ENCODE data around the gene SSBP4.
"Not testable (repeated sequence)": the region's sequence is repeated elsewhere in the genome, so short reads cannot be mapped to it uniquely, and the experiment has no call there.

The SSBP4 gene

DNA sequence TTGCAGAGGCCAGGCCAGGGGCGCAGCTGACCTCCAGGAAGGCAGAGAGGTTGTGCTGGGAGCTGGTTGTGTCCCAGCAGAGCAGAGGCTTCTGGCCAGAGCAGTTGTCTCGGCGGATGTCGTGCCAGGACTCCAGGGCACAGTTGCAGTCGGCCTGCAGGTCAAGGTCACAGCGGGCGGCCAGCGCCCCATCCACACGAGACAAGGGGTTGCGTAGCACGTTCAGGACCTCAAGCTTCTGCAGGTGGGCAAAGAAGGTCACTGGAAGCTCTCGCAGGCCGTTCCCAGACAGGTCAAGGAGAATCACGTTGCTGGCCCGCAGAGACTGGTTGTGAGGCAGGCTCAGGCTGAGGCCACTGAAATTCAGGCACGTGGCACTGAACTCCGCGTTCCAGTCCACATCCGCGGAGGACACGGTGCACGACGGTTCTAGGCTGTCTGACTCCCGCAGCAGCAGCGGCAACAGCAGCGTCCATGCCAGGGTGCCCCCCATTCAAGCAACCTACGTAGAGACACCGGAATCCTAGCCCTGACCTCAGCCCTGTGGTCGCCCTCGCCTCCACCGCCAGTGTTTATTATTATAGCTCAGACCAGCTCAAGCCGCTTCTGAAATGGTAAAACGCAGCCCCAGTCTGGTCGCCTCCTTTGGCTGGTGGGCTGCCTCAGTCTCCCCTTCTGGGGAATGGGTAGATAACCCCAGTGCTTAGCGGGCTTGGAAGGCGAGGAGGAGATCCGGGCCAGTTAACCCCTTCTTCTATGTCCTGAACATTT, 22.5 kb upstream of the SSBP4 start:
- DNase-seq = no peak

- DNase-seq = peak; percentile 4
Measured at GRCh38 chr19:18397242-18398202, 21.7 kb upstream of the SSBP4 start, which contains the start of gene LRRC25. LRRC25 (minus strand) TSS chr19:18397622; CDS start chr19:18396963, 659 bp downstream.

GRCh38 chr19:18399008-18399407, 20.2 kb upstream of the SSBP4 start:
- no peak for DNase-seq

- peak; percentile 24 for DNase-seq
Measured at GRCh38 chr19:18401580-18402112, 17.6 kb upstream of the SSBP4 start.

DNA sequence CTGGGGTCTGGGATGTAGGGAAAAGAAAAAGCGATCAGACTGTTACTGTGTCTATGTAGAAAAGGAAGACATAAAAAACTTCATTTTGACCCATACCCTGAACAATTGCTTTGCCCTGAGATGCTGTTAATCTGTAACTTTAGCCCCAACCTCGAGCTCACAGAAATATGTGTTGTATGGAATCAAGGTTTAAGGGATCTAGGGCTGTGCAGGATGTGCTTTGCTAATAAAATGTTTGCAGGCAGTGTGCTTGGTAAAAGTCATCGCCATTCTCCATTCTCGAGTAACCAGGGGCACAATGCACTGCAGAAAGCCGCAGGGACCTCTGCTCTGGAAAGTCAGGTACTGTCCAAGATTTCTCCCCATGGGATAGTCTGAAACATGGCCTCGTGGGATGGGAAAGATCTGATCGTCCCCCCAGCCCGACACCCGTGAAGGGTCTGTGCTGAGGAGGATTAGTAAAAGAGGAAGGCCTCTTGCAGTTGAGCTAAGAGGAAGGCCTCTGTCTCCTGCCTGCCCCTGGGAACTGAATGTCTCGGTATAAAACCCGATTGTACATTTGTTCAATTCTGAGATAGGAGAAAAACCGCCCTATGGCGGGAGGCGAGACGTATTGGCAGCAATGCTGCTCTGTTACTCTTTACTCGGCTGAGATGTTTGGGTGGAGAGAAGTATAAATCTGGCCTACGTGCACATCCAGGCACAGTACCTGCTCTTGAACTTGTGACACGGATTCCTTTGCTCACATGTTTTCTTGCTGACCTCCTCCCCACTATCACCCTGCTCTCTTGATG, 16.5 kb upstream of the SSBP4 start:
- not testable (repeated sequence) for DNase-seq

GRCh38 chr19:18405754-18406153, 13.4 kb upstream of the SSBP4 start:
- not testable (repeated sequence) for DNase-seq

DNA sequence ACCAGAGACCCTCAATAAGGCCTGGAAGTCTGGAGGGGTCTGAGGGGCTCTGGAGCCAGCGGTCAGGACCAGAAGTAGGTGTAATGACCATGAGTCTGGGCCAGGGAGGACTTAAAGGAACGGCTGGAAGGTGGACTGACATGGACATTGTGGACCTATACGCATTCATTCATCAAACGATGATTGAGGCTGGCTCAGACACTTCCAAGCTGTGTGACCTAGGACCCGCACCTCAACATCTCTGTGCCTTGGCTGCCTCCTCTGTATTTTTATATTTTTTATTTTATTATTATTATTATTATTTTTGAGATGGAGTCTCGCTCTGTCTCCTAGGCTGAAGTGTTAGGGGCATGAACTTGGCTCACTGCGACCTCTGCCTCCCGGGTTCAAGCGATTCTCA, 12.4 kb upstream of the SSBP4 start:
- no peak for DNase-seq

DNA sequence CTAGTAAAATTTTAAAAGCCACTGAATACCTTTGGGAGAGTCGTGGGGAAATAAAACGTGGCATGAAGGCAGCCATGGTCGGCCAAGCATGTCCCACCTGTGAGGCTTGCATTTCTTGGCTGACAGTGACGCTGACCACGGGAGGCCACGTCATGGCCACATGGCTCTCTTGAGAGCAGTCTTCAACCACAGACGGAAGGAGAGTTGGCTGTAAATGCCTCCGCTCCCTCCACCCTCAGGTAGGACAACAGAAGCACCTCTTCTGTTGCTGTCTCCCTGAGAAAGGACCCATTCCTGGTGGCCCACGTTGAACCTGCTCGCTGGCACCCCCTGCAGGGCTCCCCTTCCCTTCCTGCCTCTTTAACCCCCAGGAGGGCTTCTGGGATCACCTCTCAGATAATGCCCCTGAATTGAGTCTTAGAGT, 11.1 kb upstream of the SSBP4 start:
- no peak for DNase-seq

DNA sequence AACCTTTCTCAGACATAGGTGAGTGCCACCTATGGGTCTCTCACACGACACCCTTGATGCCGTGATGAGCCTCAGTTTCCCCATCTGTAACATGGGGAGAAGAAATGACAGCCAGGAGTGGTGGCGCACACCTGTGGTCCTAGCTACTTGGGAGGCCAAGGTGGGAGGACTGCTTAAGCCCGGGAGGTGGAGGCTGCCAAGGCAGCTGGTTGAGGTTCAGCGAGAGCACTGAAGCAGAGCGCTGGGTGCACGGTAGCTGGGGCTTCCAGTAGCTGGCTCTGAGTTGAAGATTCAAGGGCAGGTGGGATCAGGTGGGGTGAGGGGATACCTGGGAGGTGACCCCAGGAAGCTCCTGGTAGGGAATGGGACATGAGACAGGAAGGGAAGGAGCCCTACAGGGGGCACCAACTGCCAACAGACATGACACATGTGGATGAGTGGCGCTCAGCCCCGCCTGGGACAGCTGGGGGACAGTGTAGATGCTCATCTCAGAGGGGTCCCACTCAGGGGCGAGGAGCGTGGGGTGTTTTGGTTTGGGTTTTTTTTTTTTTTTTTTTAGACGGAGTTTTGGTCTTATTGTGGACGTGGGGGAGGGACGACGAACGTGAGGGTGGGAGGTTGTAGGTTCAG, 6.5 kb upstream of the SSBP4 start:
- no peak for DNase-seq

- DNase-seq = no peak
Measured at GRCh38 chr19:18414504-18415177, 4.6 kb upstream of the SSBP4 start.

- peak; percentile 28 for DNase-seq
Measured at GRCh38 chr19:18415178-18415867, 3.9 kb upstream of the SSBP4 start.

- DNase-seq = peak; percentile 50
Measured at GRCh38 chr19:18416778-18417249, 2.4 kb upstream of the SSBP4 start.

DNA sequence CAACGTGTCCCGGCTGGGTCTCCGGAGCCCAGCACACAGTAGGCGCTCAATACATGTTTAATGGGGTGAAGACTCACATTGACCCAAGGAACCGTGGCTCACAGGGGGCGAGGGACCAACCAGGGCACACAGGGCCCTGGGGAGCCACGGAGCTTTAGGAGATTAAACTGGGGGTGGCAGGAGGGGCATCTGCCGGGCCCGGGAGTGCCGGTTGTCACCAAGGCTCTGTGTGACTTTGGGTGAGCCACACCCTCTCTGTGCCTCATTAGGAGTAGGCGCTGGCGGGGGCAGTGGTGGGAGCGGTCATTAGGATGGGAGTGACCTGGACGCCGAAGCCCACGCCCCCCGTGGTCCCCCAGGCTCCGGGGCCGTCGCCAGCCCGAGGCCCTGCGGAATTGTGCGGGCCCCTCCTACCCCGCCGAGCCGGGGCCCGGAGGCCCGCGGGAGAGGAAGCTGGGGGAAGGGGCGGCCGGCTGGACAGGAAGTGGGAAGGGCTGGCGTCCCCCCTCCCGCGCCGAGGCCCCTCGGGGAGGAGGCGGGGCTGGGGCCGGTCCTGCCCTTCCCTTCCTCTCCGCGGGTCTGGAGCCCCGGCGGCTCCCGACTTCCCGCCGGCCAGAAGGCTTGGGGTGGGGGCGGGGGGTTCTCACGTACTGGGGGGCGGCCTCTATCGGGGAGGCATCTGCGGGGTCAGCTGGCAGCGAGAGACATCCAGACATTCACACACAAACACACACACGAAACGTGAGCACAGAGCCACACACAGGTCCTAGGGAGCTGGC, 1.8 kb upstream of the SSBP4 start:
- DNase-seq = peak; percentile 17

DNA sequence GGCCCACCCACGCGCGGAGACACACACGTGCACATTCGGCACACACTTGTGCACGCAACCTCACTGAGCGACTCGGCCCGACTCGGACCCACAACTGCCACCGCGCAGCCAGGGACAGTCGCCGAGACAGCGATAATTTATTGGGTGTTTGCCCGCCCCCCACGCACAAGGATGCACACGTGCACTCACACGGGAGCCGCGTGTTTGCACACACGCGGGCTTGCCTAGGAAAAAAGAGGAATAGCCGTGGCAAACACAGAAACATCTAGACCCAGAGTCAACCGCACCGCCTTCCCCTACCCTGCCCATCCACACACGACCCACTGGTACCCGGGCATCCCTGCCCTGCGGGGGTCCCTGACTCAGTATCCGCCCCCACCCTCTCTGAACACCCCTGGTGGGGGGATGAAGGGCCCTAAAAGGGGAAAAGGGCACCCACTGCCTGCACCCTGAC, 1.1 kb upstream of the SSBP4 start:
- DNase-seq = peak; percentile 13

DNA sequence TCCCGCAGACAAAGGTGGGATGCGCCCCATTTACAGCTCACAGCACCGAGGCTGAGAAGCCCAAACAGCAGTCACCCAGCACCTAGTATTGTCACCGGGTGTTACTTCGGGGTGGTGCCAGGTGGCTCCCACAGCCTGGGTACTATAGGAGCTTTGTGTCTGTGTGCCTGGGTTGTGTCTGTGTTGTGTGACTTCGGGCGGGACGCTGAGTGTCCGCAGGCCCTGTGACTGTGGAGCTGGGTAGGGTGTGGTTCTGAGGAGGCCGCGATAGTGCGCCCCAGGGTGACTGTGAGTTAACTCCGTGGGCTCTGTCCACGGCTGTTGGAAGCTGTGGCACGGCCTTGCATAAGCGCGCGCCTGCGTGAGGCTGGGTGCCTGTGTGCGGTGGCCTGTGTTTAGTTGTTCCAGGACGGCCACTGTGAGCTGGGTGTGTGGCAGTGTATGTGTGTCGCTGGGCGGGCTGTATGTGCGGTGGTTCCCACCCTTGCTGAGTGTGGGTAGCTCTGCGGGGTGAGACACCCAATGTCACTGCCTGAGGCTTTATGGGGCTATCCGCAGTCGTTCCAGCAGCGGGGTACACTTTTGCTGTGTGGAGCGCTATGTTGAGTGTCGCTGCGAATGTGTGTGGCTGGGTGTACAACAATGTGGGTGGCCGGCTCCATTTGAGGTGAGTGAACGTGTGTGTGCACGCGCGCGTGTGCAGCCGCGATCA, 559 bp upstream of the SSBP4 start:
- DNase-seq = no peak

DNA sequence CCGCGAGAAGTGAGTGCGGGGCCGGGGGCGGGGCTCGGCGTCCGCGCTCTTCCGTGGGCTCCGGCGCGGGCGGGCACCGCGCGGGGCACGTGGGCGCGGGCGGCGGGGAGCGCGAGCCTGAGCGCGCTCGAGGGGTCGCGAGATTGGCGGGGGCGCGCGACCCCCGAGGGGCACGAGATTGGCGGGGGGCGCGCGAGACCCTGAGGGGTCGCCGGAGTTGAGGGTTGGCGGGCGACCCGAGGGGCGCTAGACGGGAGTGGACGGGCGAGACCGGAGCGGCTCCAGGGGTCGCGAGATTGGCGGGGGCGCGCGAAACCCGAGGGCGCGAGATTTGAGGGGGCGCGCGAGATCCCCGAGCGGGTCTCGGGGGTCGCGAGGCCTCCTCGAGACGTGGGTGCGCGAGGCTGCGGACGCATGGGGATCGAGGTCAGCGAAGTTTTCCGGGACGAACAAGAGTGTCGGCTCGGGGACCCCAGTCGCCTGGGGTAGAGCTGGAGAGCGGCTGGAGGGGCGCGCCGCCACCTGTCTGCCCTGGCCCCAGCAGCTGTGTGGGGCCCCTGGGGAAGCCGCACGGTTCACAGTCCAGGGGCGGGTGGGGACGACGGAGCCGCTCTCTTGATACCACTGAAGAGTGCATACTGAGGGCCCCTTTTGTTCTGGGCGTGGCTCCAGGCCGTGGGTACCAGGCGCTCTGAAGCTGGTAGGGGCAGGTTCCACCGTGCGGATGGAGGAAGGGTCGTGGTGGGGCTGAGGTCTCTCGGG, 682 bp downstream of the SSBP4 start:
- DNase-seq = no peak

- no peak for DNase-seq
Measured at GRCh38 chr19:18420930-18421329, 1.7 kb downstream of the SSBP4 start.

GRCh38 chr19:18421371-18421959, 2.3 kb downstream of the SSBP4 start:
- DNase-seq = no peak
